K562 (cell line): ENCODE measurements around the gene AMFR. TPM values are rescaled to one million over a fixed set of nuclear protein-coding genes. Genes with fewer than 3 reads are reported as not detected.
A peak's percentile ranks its signal among the peaks of the same experiment; 100 is the strongest.

Source experiments
- GTF2F1 ChIP-seq: IDR thresholded peaks from 2 replicates; pipeline ENCODE4 v1.6.1; 2011; ENCODE audit warnings: low read depth, low read length, improper control_type of control experiment
- IFI16 ChIP-seq: fragments of 250-450 bp; sonication (Bioruptor Pico); IDR thresholded peaks from 2 replicates; pipeline ENCODE4 v2.1.2; 2022; ENCODE audit warnings: mild to moderate bottlenecking, inconsistent platforms
- POLR2AphosphoS5 ChIP-seq: IDR thresholded peaks from 2 replicates; pipeline ENCODE4 v1.6.1; 2011; ENCODE audit warnings: mild to moderate bottlenecking, low read depth, low read length, moderate library complexity; ENCODE audit not compliant: control insufficient read depth, insufficient read depth
- RBM25 ChIP-seq: fragments of 200-400 bp; formaldehyde crosslinking; IDR thresholded peaks from 2 replicates; pipeline ENCODE4 v1.6.1; 2018; ENCODE audit warnings: low read length, low read depth, moderate library complexity; ENCODE audit not compliant: severe bottlenecking
- RCOR1 ChIP-seq, 2 experiments: IDR thresholded peaks; 2 replicates each; pipeline ENCODE4 v1.6.1; 2012; ENCODE audit warnings: low read depth in 2 of 2, low read length in 2 of 2, borderline replicate concordance in 1 of 2, improper control_type of control experiment in 1 of 2
- SAP30 ChIP-seq: fragments of 200-600 bp; sonication (generic); IDR thresholded peaks from 2 replicates; pipeline ENCODE4 v1.6.1; 2012; ENCODE audit warnings: borderline replicate concordance, low read depth, mild to moderate bottlenecking, moderate library complexity, low read length, control low read depth, inconsistent platforms; ENCODE audit not compliant: insufficient read depth, poor library complexity, severe bottlenecking
- SMAD1 ChIP-seq: fragments of 150-350 bp; IDR thresholded peaks from 2 replicates; pipeline ENCODE4 v1.6.1; 2014; ENCODE audit warnings: low read length, low read depth; ENCODE audit not compliant: partially characterized antibody
- ZC3H4 ChIP-seq: sonication (generic); formaldehyde crosslinking; IDR thresholded peaks from 2 replicates; pipeline ENCODE4 v1.9.0; 2021; ENCODE audit warnings: missing genetic modification reagents, borderline replicate concordance
- ZNF512 ChIP-seq: IDR thresholded peaks from 2 replicates; pipeline ENCODE4 v1.6.1; 2016; ENCODE audit warnings: missing genetic modification characterization, missing compliant biosample characterization
- polyA plus RNA-seq, 8 experiments: library from polyadenylated mRNA; depleted of rRNA in 4 of 8; stranded (reverse) in 5 of 8; unstranded in 3 of 8; fragments of >200 nt; fragmentation: Nextera tagmentation in 2 of 8; fragmentation: Illumina TruSeq in 1 of 8; extraction: Ambion mirVana in 2 of 8; extraction: Trizol in 1 of 8; gene quantifications; 2 replicates each; pipeline versions ENCODE4 v1.2.1 to v1.2.3, GENCODE V29; 2011 to 2014; ENCODE audit warnings: inconsistent platforms in 1 of 8, missing spikeins in 1 of 8
- total RNA-seq, 7 experiments: library from RNA; depleted of rRNA in 6 of 7; stranded (reverse); fragments of >200 nt in 6 of 7; fragmentation: Illumina TruSeq in 2 of 7; extraction: Trizol in 2 of 7; gene quantifications; 2 replicates each; pipeline versions ENCODE4 v1.2.1 to v1.2.3, GENCODE V29; 2011 to 2021; ENCODE audit warnings: low replicate concordance in 1 of 7
- TF ChIP-seq, protein P1 (sequence below): fragments of 450-650 bp; formaldehyde crosslinking; IDR thresholded peaks from 2 replicates; pipeline ENCODE4 v1.4.0; 2022; ENCODE audit warnings: mild to moderate bottlenecking, moderate library complexity
- TF ChIP-seq, protein P2 (sequence below): sonication (generic); formaldehyde crosslinking; IDR thresholded peaks from 2 replicates; pipeline ENCODE4 v1.8.1; 2023; ENCODE audit warnings: mild to moderate bottlenecking, missing genetic modification reagents

The AMFR gene
- total and polyA plus RNA-seq, 9 of the 15 experiments (the other 6 are each of a cell fraction or from before 2014, with no cell fraction given) = 15.6 to 113 (median 58.4) TPM

- TF ChIP-seq RBM25 (peak; percentile 89), IFI16 (CRISPR knock-in tag) (no peak), SAP30 (peak; percentile 51), SMAD1 (no peak), ZNF512 (tag) (no peak), GTF2F1 (no peak), RCOR1 (IDR thresholded peaks at IDR 0.05; ENCODE audit: borderline replicate concordance in 1 of 2, low read depth in 2 of 2, low read length in 2 of 2) (peak; percentile 43 to 80; a peak in 3 of 4 replicates), POLR2AphosphoS5 (no peak), ZC3H4 (no peak)
- TF ChIP-seq, protein P1, sequence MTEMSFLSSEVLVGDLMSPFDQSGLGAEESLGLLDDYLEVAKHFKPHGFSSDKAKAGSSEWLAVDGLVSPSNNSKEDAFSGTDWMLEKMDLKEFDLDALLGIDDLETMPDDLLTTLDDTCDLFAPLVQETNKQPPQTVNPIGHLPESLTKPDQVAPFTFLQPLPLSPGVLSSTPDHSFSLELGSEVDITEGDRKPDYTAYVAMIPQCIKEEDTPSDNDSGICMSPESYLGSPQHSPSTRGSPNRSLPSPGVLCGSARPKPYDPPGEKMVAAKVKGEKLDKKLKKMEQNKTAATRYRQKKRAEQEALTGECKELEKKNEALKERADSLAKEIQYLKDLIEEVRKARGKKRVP (CRISPR knock-in tag) = no peak
- TF ChIP-seq, protein P2, sequence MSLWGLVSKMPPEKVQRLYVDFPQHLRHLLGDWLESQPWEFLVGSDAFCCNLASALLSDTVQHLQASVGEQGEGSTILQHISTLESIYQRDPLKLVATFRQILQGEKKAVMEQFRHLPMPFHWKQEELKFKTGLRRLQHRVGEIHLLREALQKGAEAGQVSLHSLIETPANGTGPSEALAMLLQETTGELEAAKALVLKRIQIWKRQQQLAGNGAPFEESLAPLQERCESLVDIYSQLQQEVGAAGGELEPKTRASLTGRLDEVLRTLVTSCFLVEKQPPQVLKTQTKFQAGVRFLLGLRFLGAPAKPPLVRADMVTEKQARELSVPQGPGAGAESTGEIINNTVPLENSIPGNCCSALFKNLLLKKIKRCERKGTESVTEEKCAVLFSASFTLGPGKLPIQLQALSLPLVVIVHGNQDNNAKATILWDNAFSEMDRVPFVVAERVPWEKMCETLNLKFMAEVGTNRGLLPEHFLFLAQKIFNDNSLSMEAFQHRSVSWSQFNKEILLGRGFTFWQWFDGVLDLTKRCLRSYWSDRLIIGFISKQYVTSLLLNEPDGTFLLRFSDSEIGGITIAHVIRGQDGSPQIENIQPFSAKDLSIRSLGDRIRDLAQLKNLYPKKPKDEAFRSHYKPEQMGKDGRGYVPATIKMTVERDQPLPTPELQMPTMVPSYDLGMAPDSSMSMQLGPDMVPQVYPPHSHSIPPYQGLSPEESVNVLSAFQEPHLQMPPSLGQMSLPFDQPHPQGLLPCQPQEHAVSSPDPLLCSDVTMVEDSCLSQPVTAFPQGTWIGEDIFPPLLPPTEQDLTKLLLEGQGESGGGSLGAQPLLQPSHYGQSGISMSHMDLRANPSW = no peak
Measured at GRCh38 chr16:56451753-56452689, 26.7 kb upstream of the AMFR start (continued).
